ENCODE data around the gene PPP1R14C. TPM values are rescaled to one million over a fixed set of nuclear protein-coding genes. Genes with fewer than 3 reads are reported as not detected.

The PPP1R14C gene
- total and polyA plus RNA-seq, 7 experiments from 2014 or later: not detected

GRCh38 chr6:150298676-150299075, 155.8 kb downstream of the PPP1R14C start:
- Mint-ChIP-seq H3K27me3 (peaks cover 0 to 15% (median 0%) of the 10 kb centered on the region in 5 donors), H3K36me3 (no peaks in the 10 kb centered on the region), H3K4me1 (peaks cover 0 to 5% (median 0%) of the 10 kb centered on the region in 7 donors), H3K4me3 (no peak overlapping the region), H3K9me3 (peaks cover 0 to 20% (median 6%) of the 10 kb centered on the region in 11 donors), H3K27ac (no peak overlapping the region)
- no peak overlapping the region for H3K4me3 ChIP-seq (ENCODE audit: low read length)
- no peaks in the 10 kb centered on the region for H3K36me3 ChIP-seq (ENCODE audit: control insufficient read depth in 2 of 3, insufficient read depth in 3 of 3, low read length in 3 of 3)
- H3K27ac ChIP-seq (ENCODE audit: low read depth, low read length): no peak overlapping the region
- H3K9me3 ChIP-seq (ENCODE audit: control insufficient read depth in 2 of 3, low read length in 3 of 3): peaks cover 0 to 5% (median 0%) of the 10 kb centered on the region in 3 experiments
- H3K27me3 ChIP-seq (ENCODE audit: control insufficient read depth in 2 of 2, insufficient read depth in 2 of 2, low read length in 2 of 2): no peaks in the 10 kb centered on the region
- intact Hi-C loops (cut with micrococcal nuclease): no loop called here
- ChIA-PET POLR2A (no interaction called here), CTCF (no interaction called here)
- DNase-seq (no peak), ATAC-seq (no peak)
- H3K4me1 ChIP-seq (ENCODE audit: control insufficient read depth in 2 of 2, insufficient read depth in 2 of 2, low read length in 2 of 2): no peaks in the 10 kb centered on the region

Other genes with a start within 250 kb of the PPP1R14C start
- not detected for gene RAET1E, start 244.9 kb upstream of the PPP1R14C start, total RNA-seq
- not detected for gene RAET1E, start 244.9 kb upstream of the PPP1R14C start, polyA plus RNA-seq
- gene RAET1G, start 219.9 kb upstream of the PPP1R14C start, total RNA-seq: not detected
- gene RAET1G, start 219.9 kb upstream of the PPP1R14C start, polyA plus RNA-seq: not detected
- 1 to 10 TPM in 1 of 5 experiments, under 1 TPM in 3, not detected in 1; 0.27 to 1.0 (median 0.65) TPM for gene ULBP2, start 201.0 kb upstream of the PPP1R14C start, total RNA-seq
- under 1 TPM in 1 of 2 donors, not detected in 1; 0.56 TPM for gene ULBP2, start 201.0 kb upstream of the PPP1R14C start, polyA plus RNA-seq
- 1 to 10 TPM in 1 of 5 experiments, not detected in 4; 1.4 TPM for gene ULBP1, start 179.1 kb upstream of the PPP1R14C start, total RNA-seq
- not detected for gene ULBP1, start 179.1 kb upstream of the PPP1R14C start, polyA plus RNA-seq
- gene RAET1L, start 117.5 kb upstream of the PPP1R14C start, total RNA-seq: not detected
- gene RAET1L, start 117.5 kb upstream of the PPP1R14C start, polyA plus RNA-seq: not detected
- 1 to 10 TPM in 1 of 5 experiments, under 1 TPM in 1, not detected in 3; 0.42 to 1.5 TPM for gene ULBP3, start 73.9 kb upstream of the PPP1R14C start, total RNA-seq
- gene ULBP3, start 73.9 kb upstream of the PPP1R14C start, polyA plus RNA-seq: under 1 TPM; 0.27 to 0.36 TPM
- not detected for gene IYD, start 226.0 kb downstream of the PPP1R14C start, total RNA-seq
- gene IYD, start 226.0 kb downstream of the PPP1R14C start, polyA plus RNA-seq: not detected